ENCODE measurements around the gene DYNLT2.

The DYNLT2 gene

DNA sequence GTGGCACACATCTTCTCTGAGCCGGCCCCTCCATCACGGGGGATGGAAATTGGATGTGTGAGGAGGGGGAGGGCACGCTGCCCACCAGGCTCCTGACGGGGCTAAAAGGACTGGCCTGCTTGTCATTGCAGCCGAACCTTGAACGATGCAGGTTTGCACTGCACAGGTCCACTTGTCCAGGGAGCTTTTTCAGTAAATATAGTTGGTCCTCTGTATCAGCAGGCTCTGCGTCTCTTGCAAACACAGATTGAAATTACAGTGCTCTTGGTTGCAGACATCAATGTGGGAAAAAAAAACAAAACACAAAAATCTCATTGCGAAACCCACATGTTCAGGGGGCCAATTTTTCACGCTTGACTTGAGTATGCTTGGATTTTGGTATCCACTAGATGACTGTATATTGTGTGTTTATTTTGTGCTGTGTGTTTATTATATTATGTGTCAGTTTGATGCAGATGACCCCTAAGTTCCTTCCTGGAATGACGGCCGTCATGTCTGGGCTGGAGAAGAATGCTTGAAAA, 29.3 kb upstream of the DYNLT2 start:
- Histone ChIP-seq H3K27me3 (replicated peaks; ENCODE audit: control insufficient read depth, insufficient read depth, low read length) (no peaks in the 10 kb centered on the region), H3K36me3 (ENCODE audit: control insufficient read depth, insufficient read depth, low read length) (peaks cover 13% of the 10 kb centered on the region), H3K4me3 (replicated peaks; ENCODE audit: low read depth, low read length) (no peak overlapping the region)
- TF ChIP-seq, protein P1, sequence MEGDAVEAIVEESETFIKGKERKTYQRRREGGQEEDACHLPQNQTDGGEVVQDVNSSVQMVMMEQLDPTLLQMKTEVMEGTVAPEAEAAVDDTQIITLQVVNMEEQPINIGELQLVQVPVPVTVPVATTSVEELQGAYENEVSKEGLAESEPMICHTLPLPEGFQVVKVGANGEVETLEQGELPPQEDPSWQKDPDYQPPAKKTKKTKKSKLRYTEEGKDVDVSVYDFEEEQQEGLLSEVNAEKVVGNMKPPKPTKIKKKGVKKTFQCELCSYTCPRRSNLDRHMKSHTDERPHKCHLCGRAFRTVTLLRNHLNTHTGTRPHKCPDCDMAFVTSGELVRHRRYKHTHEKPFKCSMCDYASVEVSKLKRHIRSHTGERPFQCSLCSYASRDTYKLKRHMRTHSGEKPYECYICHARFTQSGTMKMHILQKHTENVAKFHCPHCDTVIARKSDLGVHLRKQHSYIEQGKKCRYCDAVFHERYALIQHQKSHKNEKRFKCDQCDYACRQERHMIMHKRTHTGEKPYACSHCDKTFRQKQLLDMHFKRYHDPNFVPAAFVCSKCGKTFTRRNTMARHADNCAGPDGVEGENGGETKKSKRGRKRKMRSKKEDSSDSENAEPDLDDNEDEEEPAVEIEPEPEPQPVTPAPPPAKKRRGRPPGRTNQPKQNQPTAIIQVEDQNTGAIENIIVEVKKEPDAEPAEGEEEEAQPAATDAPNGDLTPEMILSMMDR (IDR thresholded peaks at IDR 0.05; ENCODE audit: insufficient read depth, low read length, poor library complexity, severe bottlenecking) = no peak
- no peak for DNase-seq (ENCODE audit: extremely low read depth, insufficient read length)

DNA sequence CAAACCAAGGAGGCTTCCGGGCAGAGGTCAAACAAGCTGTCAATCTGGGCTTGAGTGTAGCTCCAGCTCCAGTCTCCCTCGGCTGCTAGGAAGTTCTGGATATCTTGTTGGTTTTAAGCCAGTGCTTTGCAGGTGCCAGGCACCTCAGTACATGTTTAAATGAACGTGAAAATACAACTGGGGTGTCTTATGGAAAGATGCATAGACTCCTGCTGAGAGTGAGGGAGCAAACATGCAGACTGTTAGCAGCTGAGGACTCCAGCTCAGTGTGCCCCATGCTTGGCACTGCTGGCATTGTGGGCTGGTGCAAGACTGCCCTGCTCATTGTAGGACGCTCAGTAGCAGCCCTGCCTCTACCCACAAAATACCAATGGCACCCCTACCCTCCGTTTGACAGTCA, 28.5 kb upstream of the DYNLT2 start:
- Histone ChIP-seq H3K4me3 (replicated peaks; ENCODE audit: low read depth, low read length) (no peak overlapping the region), H3K36me3 (ENCODE audit: control insufficient read depth, insufficient read depth, low read length) (peaks cover 15% of the 10 kb centered on the region), H3K27me3 (replicated peaks; ENCODE audit: control insufficient read depth, insufficient read depth, low read length) (no peaks in the 10 kb centered on the region)
- DNase-seq (ENCODE audit: extremely low read depth, insufficient read length) = no peak
- TF ChIP-seq, protein P1 (IDR thresholded peaks at IDR 0.05; ENCODE audit: insufficient read depth, low read length, poor library complexity, severe bottlenecking) = no peak

DNA sequence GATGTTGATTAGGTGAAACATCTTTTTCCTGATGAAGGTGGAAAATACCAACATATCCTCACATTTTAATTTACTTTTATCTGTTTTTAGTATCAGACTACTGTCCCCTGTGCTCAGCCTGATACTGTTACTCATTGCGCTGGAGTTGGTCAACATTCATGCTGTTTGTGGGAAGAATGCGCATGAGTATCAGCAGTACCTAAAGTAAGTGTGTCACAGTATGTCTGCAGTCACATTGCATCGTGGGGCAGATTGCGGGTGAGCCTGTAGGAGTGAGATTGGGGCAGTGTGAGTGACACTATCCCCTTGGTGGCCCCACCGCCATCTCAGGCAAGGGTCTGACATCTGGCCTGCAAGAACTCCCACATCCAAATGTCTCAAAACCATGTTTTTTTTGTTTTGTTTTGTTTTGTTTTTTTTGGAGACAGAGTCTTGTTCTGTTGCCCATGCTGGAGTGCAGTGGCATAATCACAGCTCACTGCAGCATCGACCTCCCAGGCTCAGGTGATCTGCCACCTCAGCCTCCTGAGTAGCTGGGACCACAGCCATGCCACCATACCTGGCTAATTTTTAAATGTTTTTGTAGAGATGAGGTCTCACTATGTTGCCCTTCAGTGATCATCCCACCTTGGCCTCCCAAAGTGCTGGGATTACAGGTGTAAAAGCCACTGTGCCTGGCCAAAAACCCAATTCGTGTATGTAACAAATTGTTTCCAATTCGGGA, 27.9 kb upstream of the DYNLT2 start:
- no peak for DNase-seq (ENCODE audit: extremely low read depth, insufficient read length)
- H3K4me3 ChIP-seq (replicated peaks; ENCODE audit: low read depth, low read length) = no peak overlapping the region
- H3K27me3 ChIP-seq (replicated peaks; ENCODE audit: control insufficient read depth, insufficient read depth, low read length) = no peaks in the 10 kb centered on the region
- TF ChIP-seq, protein P1 (IDR thresholded peaks at IDR 0.05; ENCODE audit: insufficient read depth, low read length, poor library complexity, severe bottlenecking) = no peak
- peaks cover 18% of the 10 kb centered on the region for H3K36me3 ChIP-seq (ENCODE audit: control insufficient read depth, insufficient read depth, low read length)

DNA sequence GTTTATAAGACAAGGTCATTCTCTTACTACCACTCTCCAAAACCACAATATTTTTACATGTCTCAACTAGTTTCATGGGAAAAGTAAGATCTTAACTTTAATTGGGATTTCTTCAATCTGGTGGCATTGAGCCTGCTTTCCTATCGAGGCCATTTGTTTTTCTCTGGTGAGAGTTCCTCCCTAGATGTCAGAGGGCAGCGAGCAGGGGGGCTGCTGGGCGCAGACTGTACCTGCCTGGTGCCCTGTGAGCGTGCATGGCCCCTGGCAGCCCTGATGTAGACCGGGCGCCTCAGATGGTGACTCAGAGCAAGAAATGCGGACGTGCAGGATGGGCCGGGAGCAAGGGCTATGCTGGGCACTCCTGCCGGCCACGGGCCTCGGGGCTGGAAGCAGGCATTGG, 27.3 kb upstream of the DYNLT2 start:
- Histone ChIP-seq H3K36me3 (ENCODE audit: control insufficient read depth, insufficient read depth, low read length) (peaks cover 19% of the 10 kb centered on the region), H3K4me3 (replicated peaks; ENCODE audit: low read depth, low read length) (no peak overlapping the region), H3K27me3 (replicated peaks; ENCODE audit: control insufficient read depth, insufficient read depth, low read length) (no peaks in the 10 kb centered on the region)
- TF ChIP-seq, protein P1 (IDR thresholded peaks at IDR 0.05; ENCODE audit: insufficient read depth, low read length, poor library complexity, severe bottlenecking) = no peak
- DNase-seq (ENCODE audit: extremely low read depth, insufficient read length) = no peak

DNA sequence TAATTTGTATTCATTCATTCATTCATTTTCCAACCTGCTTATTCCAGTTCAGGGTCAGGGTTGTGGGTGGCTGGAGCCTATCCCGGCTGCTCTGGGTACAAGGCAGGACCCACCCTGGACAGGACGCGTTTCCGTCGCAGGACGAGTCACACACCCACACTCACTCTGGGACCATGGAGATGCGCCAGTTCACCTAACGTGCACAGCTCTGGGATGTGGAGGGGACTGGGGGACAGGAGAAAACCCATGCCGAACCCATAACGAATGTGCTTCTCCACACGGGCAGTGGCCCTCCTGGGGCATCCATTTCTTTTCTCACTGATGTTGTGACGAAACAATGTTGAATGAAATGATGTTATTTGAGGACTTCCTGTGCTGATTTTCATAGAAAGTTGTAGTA, 26.5 kb upstream of the DYNLT2 start:
- TF ChIP-seq, protein P1 (IDR thresholded peaks at IDR 0.05; ENCODE audit: insufficient read depth, low read length, poor library complexity, severe bottlenecking) = no peak
- Histone ChIP-seq H3K27me3 (replicated peaks; ENCODE audit: control insufficient read depth, insufficient read depth, low read length) (no peaks in the 10 kb centered on the region), H3K4me3 (replicated peaks; ENCODE audit: low read depth, low read length) (no peak overlapping the region), H3K36me3 (ENCODE audit: control insufficient read depth, insufficient read depth, low read length) (peaks cover 19% of the 10 kb centered on the region)
- no peak for DNase-seq (ENCODE audit: extremely low read depth, insufficient read length)

Measured in GM06990 (cell line).